Ramos (cell line): ENCODE results near the gene RAB28.

Experiments used
- in situ Hi-C: fragments of 300-500 bp; cut with MboI; formaldehyde crosslinking; loops from one replicate; pipeline ENCODE4 v1.14.3; 2022; ENCODE audit warnings: low sequenced_read_pairs; ENCODE audit not compliant: unreplicated experiment

Gene RAB28

GRCh38 chr4:13328591-13328990 lies 155.5 kb downstream of the RAB28 start:
- in situ Hi-C loops = no loop called here

DNA sequence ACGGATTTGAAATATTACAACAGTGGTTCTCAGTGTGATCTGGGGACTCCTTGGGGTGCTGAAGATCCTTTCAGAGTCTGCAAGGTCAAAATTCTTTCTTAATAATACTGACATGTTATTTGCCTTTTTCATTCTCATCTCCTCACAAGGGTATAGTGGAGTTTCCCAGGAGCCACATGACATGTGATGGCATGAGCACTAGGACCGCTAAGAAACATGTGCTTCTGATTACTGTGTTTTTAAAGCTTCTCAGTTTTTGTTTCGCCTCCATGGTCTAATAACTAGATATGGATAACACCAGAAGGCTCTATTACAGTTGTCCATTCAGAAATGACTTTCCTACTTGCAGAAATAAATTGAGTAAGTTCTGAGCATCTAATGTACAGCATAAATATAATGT lies 156.1 kb downstream of the RAB28 start:
- in situ Hi-C loops = no loop called here

- in situ Hi-C loops = no loop called here
These were observed 158.4 kb downstream of the RAB28 start for GRCh38 chr4:13325744-13326143.

GRCh38 chr4:13323921-13324320 lies 160.2 kb downstream of the RAB28 start:
- in situ Hi-C loops = no loop called here

- in situ Hi-C loops = no loop called here
These were observed 161.4 kb downstream of the RAB28 start for GRCh38 chr4:13322681-13323101.
